ENCODE measurements around the gene SCD. TPM values are rescaled to one million over a fixed set of nuclear protein-coding genes. Genes with fewer than 3 reads are reported as not detected.

Gene SCD
- total and polyA plus RNA-seq, 2 of the 13 experiments (the other 11 are each of a cell fraction or from before 2014, with no cell fraction given): 492 to 512 TPM

- peak; percentile 24; the same call in 1 of the 2 replicates for TF ChIP-seq FOXP4 (CRISPR knock-in tag; IDR thresholded peaks at IDR 0.05)
- peak; percentile 86 for TF ChIP-seq TEAD3 (CRISPR knock-in tag; optimal IDR thresholded peaks at IDR 0.05; ENCODE audit: borderline replicate concordance)
- TF ChIP-seq MYNN (CRISPR knock-in tag; IDR thresholded peaks at IDR 0.05; ENCODE audit: low read depth): no peak
- no peak for TF ChIP-seq PLRG1 (conservative IDR thresholded peaks at IDR 0.05)
Observed at GRCh38 chr10:100359529-100360150, 12.6 kb downstream of the SCD start (continued).

- H3K4me1 ChIP-seq (ENCODE audit: insufficient read depth, low read length): peaks cover 100% of the 10 kb centered on the region
- peak overlapping the region; percentile 63 for H3K27ac ChIP-seq (ENCODE audit: extremely low read length, insufficient read depth, low read length)
- intact Hi-C loops (cut with micrococcal nuclease; ENCODE audit: unreplicated experiment): no loop called here
- CTCF ChIA-PET (ENCODE audit: low intra/inter-chr PET ratio, low total read pairs): interaction anchor here (1.1 kb wide), 1 partner anchor 18 kb away, joined by 3 read pairs; no protein-coding TSS in a partner anchor
- 80% methylated on average over 5 of the region's 6 CpGs for WGBS (ENCODE audit: low lambda C conversion rate)
- in situ Hi-C loops (cut with HindIII; ENCODE audit: extremely low pct_ligation_motif_present, low pct_unique_long_range_greater_than_20kb): no loop called here
- 0 out of 2 replicates have a peak overlapping the region, but pooled peaks have one; percentile 2 for H3K4me2 ChIP-seq (ENCODE audit: low read depth, low read length)
- H3K4me3 ChIP-seq (replicated peaks in 1 of 3; ENCODE audit: insufficient read depth in 1 of 3, low read depth in 2 of 3, low read length in 3 of 3): no peak overlapping the region
- ATAC-seq (no peak), FAIRE-seq (no peak), DNase-seq (ENCODE audit: low spot score) (no peak)
- H4K20me1 ChIP-seq (ENCODE audit: insufficient read depth, low read length): peaks cover 64% of the 10 kb centered on the region
- BruUV-seq (replicated peaks): no TSS peak
- POLR2A ChIA-PET: interaction anchor here (0.9 to 7.2 kb wide), 6 partner anchors 10 to 175 kb away, joined by 3 to 107 read pairs (median 52); partner anchors contain the start of genes HIF1AN and SCD
- H3K79me2 ChIP-seq (ENCODE audit: insufficient read depth, low read length): peaks cover 24% of the 10 kb centered on the region
- peaks cover 15 to 43% of the 10 kb centered on the region in 2 experiments for H3K36me3 ChIP-seq (replicated peaks in 1 of 2; ENCODE audit: control insufficient read depth in 1 of 2, insufficient read depth in 2 of 2, low read length in 2 of 2)
- no peak overlapping the region for H3K9ac ChIP-seq (ENCODE audit: insufficient read depth, low read depth, low read length)
- no peaks in the 10 kb centered on the region for H3K9me3 ChIP-seq (ENCODE audit: low read length)
- no peaks in the 10 kb centered on the region for H3K27me3 ChIP-seq (ENCODE audit: control insufficient read depth in 1 of 2, insufficient read depth in 2 of 2, low read length in 2 of 2)
- no peak overlapping the region for H2AFZ ChIP-seq (ENCODE audit: low read length)
- TF ChIP-seq DPF2 (CRISPR knock-in tag; IDR thresholded peaks at IDR 0.05; ENCODE audit: borderline replicate concordance, low read depth) (0 out of 2 replicates have a peak, but pooled peaks have one; percentile 17), TMF1 (CRISPR knock-in tag; IDR thresholded peaks at IDR 0.05; ENCODE audit: low read depth) (no peak), POLR2G (IDR thresholded peaks at IDR 0.05; ENCODE audit: low read depth, low read length) (peak; percentile 51; the same call in 1 of the 2 replicates), ZFX (CRISPR knock-in tag; IDR thresholded peaks at IDR 0.05; ENCODE audit: low read depth) (0 out of 2 replicates have a peak, but pooled peaks have one; percentile 13), ZNF274 (CRISPR knock-in tag; IDR thresholded peaks at IDR 0.05) (no peak), SMARCE1 (IDR thresholded peaks at IDR 0.05; ENCODE audit: borderline replicate concordance) (no peak), ZNF510 (CRISPR knock-in tag; IDR thresholded peaks at IDR 0.05; ENCODE audit: low read depth) (no peak), MAX (IDR thresholded peaks at IDR 0.05) (peak; percentile 8; the same call in 1 of the 2 replicates), ZFP82 (CRISPR knock-in tag; IDR thresholded peaks at IDR 0.05; ENCODE audit: borderline replicate concordance) (no peak), HDAC2 (CRISPR knock-in tag; IDR thresholded peaks at IDR 0.05) (0 out of 2 replicates have a peak, but pooled peaks have one; percentile 7), ZNF850 (CRISPR knock-in tag; conservative IDR thresholded peaks at IDR 0.05) (no peak), NCOA1 (CRISPR knock-in tag; IDR thresholded peaks at IDR 0.05) (no peak), NFE2L2 (IDR thresholded peaks at IDR 0.05; ENCODE audit: low read length) (no peak), ZNF563 (CRISPR knock-in tag; IDR thresholded peaks at IDR 0.05) (no peak), CREB1 (IDR thresholded peaks at IDR 0.05) (no peak), CREB1 (CRISPR knock-in tag; IDR thresholded peaks at IDR 0.05) (no peak), EP300 (IDR thresholded peaks at IDR 0.05; ENCODE audit: low read depth in 2 of 2, low read length in 2 of 2) (no peak), EP300 (CRISPR knock-in tag; IDR thresholded peaks at IDR 0.05; ENCODE audit: borderline replicate concordance) (0 out of 2 replicates have a peak, but pooled peaks have one; percentile 0), ARID2 (CRISPR knock-in tag; IDR thresholded peaks at IDR 0.05; ENCODE audit: borderline replicate concordance) (no peak)
Observed at GRCh38 chr10:100360234-100360633, 13.2 kb downstream of the SCD start.
